Nephron (organoid): Measurements from ENCODE around the gene STK32B.

Experiments used
- H3K27ac Mint-ChIP-seq, 3 experiments: 2 replicates each; pipeline ENCODE4 v1.8.0; 2020; ENCODE audit warnings: mixed read lengths in 3 of 3, mild to moderate bottlenecking in 2 of 3, moderate library complexity in 1 of 3
- H3K27me3 Mint-ChIP-seq: 2 replicates; pipeline ENCODE4 v1.8.0; 2021; ENCODE audit warnings: low read depth, mild to moderate bottlenecking, moderate library complexity, mixed read lengths
- H3K36me3 Mint-ChIP-seq: 2 replicates; pipeline ENCODE4 v1.8.0; 2020; ENCODE audit warnings: low read depth, mixed read lengths
- H3K4me1 Mint-ChIP-seq: 2 replicates; pipeline ENCODE4 v1.8.0; 2020; ENCODE audit warnings: mixed read lengths
- H3K4me3 Mint-ChIP-seq, 3 experiments: 2 replicates each; pipeline ENCODE4 v1.8.0; 2020; ENCODE audit warnings: mild to moderate bottlenecking in 3 of 3, mixed read lengths in 3 of 3, moderate library complexity in 2 of 3
- H3K9me3 Mint-ChIP-seq: 2 replicates; pipeline ENCODE4 v1.8.0; 2020; ENCODE audit warnings: mixed read lengths
- TF ChIP-seq, protein P1 (sequence below), 3 experiments: fragments of 200-600 bp; sonication (generic); IDR thresholded peaks; one replicate each; pipeline ENCODE4 v1.5.0; 2021; ENCODE audit warnings: antibody characterized with exemption in 3 of 3; ENCODE audit not compliant: unreplicated experiment in 3 of 3

Gene STK32B

DNA sequence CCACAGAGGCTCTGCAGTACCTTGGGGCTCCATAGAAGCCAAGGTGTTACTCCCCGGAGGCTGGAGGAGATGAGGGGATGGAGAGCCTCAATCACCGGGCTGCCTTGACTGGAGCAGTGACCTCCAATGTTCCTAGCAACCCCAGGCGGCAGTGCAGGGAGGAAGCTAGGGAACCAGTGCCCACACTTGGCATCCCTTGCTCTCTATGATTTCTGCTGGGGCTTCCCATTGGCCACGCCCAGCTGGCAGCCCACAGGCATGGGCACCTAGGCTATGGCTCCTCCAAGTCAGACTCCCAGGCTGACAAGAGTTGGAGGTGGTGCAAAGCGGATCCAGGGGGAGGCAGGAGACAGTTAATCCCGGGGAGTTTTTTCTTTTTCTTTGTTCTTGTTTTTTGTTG is 427.4 kb downstream of the STK32B start:
- Mint-ChIP-seq H3K27ac (no peak overlapping the region), H3K27me3 (peaks cover 4% of the 10 kb centered on the region), H3K4me1 (no peaks in the 10 kb centered on the region), H3K36me3 (no peaks in the 10 kb centered on the region), H3K9me3 (peaks cover 24% of the 10 kb centered on the region), H3K4me3 (no peak overlapping the region)
- TF ChIP-seq, protein P1, sequence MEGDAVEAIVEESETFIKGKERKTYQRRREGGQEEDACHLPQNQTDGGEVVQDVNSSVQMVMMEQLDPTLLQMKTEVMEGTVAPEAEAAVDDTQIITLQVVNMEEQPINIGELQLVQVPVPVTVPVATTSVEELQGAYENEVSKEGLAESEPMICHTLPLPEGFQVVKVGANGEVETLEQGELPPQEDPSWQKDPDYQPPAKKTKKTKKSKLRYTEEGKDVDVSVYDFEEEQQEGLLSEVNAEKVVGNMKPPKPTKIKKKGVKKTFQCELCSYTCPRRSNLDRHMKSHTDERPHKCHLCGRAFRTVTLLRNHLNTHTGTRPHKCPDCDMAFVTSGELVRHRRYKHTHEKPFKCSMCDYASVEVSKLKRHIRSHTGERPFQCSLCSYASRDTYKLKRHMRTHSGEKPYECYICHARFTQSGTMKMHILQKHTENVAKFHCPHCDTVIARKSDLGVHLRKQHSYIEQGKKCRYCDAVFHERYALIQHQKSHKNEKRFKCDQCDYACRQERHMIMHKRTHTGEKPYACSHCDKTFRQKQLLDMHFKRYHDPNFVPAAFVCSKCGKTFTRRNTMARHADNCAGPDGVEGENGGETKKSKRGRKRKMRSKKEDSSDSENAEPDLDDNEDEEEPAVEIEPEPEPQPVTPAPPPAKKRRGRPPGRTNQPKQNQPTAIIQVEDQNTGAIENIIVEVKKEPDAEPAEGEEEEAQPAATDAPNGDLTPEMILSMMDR (IDR thresholded peaks at IDR 0.05; ENCODE audit: unreplicated experiment in 3 of 3): no peak

DNA sequence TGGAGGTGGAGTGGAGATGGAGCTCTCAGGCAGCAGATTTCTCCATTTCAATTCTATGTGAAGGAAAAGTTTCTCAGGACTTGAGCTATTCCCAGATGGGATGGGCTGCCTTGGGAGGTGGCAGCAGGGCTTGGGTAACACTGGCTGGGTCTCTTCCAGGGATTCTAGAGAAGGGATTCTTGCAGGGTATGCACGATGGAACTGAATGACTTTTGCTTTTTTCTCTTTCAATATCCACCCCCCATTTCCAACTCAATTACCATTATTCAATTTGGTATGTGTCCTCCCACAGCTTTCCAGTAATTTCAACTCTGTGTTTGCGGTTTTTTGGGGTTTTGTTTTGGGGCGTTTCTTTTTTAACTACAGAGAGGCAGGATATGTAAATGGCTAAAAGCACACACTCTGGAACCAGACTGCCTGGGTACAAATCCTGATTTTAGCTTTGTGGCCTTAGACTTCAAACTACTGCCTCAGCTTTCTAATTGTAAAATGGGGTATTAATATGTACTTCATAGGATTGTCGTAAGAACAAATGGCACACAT is 428.3 kb downstream of the STK32B start:
- H3K27me3 Mint-ChIP-seq: peaks cover 4% of the 10 kb centered on the region
- H3K4me3 Mint-ChIP-seq: no peak overlapping the region
- TF ChIP-seq, protein P1 (IDR thresholded peaks at IDR 0.05; ENCODE audit: unreplicated experiment in 3 of 3): no peak
- no peaks in the 10 kb centered on the region for H3K36me3 Mint-ChIP-seq
- H3K27ac Mint-ChIP-seq: no peak overlapping the region
- H3K9me3 Mint-ChIP-seq: peaks cover 28% of the 10 kb centered on the region
- H3K4me1 Mint-ChIP-seq: no peaks in the 10 kb centered on the region

DNA sequence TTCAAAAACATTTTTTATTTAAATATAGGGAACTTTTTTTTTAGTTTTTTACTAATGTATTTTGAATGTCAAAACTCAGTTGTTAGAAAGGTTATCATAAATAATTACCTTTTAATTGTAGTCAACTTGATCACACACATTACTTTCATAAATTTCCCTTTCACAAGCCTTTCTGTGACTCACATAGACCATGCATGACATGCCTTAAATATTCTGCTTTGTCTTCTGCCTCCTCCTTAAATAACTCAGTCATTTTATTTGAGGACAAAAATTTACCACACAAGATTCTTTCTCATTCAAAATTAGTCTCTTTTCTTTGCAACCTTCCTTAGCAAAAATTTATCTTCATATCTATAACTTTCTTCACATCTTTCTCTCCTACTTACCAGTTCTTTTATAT is 437.1 kb downstream of the STK32B start:
- Mint-ChIP-seq H3K27ac (no peak overlapping the region), H3K27me3 (peaks cover 5% of the 10 kb centered on the region), H3K9me3 (peaks cover 31% of the 10 kb centered on the region), H3K4me1 (no peaks in the 10 kb centered on the region), H3K36me3 (peaks cover 7% of the 10 kb centered on the region), H3K4me3 (no peak overlapping the region)
- TF ChIP-seq, protein P1 (IDR thresholded peaks at IDR 0.05; ENCODE audit: unreplicated experiment in 3 of 3): no peak

DNA sequence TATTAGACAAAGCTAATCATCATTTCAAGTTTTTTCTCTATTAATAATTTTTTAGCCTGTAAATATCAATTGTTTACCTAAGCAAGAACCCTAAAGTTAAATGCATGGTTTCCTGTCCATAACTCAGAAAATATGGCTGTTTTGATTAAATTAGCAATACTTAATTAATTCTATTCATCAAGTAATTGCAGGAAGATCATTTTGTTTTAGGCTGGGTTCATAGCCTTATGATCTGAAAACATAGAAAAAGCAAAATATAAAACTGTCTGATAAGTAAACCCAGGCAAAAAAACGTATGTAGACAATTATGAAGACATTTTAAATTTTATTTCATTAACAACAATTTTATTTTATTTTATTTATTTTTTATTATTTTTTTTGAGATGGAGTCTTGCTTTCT is 438.0 kb downstream of the STK32B start:
- H3K9me3 Mint-ChIP-seq: peaks cover 31% of the 10 kb centered on the region
- H3K4me1 Mint-ChIP-seq: no peaks in the 10 kb centered on the region
- H3K36me3 Mint-ChIP-seq: peaks cover 11% of the 10 kb centered on the region
- peaks cover 5% of the 10 kb centered on the region for H3K27me3 Mint-ChIP-seq
- no peak overlapping the region for H3K4me3 Mint-ChIP-seq
- no peak overlapping the region for H3K27ac Mint-ChIP-seq
- TF ChIP-seq, protein P1 (IDR thresholded peaks at IDR 0.05; ENCODE audit: unreplicated experiment in 3 of 3): no peak

DNA sequence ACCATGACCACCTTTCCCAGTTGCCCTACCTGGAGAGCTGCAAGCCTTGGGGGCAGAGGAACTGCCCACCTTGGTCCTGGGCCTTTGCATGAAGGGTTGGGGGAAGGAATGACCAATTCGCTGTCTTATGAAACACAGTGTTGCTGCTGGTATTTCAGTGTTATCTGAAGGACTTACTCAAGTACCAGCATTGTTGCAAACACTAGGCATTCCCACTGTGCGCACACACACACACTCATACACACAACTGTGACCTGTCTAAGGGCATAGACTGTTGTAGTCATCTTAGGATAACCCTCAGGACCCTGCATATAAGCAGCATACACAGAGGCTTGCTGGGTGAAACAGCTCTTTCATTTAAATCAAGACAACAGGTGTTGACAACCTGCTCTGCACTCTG is 446.2 kb downstream of the STK32B start:
- Mint-ChIP-seq H3K27me3 (no peaks in the 10 kb centered on the region), H3K27ac (no peak overlapping the region), H3K4me3 (no peak overlapping the region), H3K36me3 (peaks cover 21% of the 10 kb centered on the region), H3K4me1 (peaks cover 24% of the 10 kb centered on the region), H3K9me3 (peaks cover 12% of the 10 kb centered on the region)
- TF ChIP-seq, protein P1 (IDR thresholded peaks at IDR 0.05; ENCODE audit: unreplicated experiment in 3 of 3): no peak

DNA sequence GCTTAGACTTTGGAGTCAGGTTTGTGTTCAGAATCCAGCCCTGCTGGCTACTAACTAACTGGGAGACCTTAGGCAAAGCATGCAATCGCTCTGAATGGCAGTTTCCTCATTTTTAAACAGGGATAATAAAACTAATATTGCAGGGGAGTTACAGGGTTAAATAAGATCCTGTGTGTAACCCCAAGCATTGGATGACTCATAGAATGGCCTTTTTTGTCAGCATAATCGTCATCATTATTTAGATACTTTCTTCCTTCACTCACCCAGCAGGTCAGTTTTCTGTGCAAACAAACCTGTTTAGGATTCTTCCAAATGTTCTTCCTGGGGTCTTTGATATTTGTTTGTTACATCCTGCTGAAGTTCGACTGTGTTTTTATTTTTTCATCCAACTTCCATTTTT is 448.9 kb downstream of the STK32B start:
- Mint-ChIP-seq H3K9me3 (peaks cover 2% of the 10 kb centered on the region), H3K27ac (no peak overlapping the region), H3K36me3 (peaks cover 14% of the 10 kb centered on the region), H3K27me3 (no peaks in the 10 kb centered on the region), H3K4me1 (peaks cover 34% of the 10 kb centered on the region), H3K4me3 (no peak overlapping the region)
- TF ChIP-seq, protein P1 (IDR thresholded peaks at IDR 0.05; ENCODE audit: unreplicated experiment in 3 of 3): no peak
